HCT116 (cell line): ENCODE data around the gene PCAT6. TPM values are rescaled to one million over a fixed set of nuclear protein-coding genes. Genes with fewer than 3 reads are reported as not detected.
A peak's percentile ranks its signal among the peaks of the same experiment; 100 is the strongest.

Experiments
- ATAC-seq: fragments of 200-7000 bp; cut with Tn5 transposase; 2 replicates; pipeline ENCODE4 v1.9.1; 2020; ENCODE audit warnings: mild to moderate bottlenecking, moderate library complexity
- BruUV-seq: library from RNA; stranded (reverse); fragments of 400-500 nt; replicated peaks from 2 replicates; lab custom pipeline; 2021; lab: Mats Ljungman, UMichigan
- CTCF ChIA-PET: fragments of 300-600 bp; sonication (Branson Sonifier 250); formaldehyde crosslinking; loops from one replicate; lab custom pipeline; 2021; ENCODE audit warnings: antibody characterized with exemption; lab: Charles Lee
- POLR2A ChIA-PET: fragments of 300-600, 350-600 bp; sonication (Branson Sonifier 250); formaldehyde crosslinking; loops from one replicate; lab custom pipeline; 2021; ENCODE audit warnings: antibody characterized with exemption; lab: Charles Lee
- RAD21 ChIA-PET, 2 experiments: fragments of 300-600 bp; sonication (Branson Sonifier 250); formaldehyde crosslinking; loops; one replicate each; lab custom pipeline; 2023; ENCODE audit warnings: low total read pairs in 2 of 2; ENCODE audit not compliant: uncharacterized antibody in 2 of 2, unreplicated experiment in 2 of 2, low non-redundant PET in 1 of 2; lab: Charles Lee
- DNase-seq: peaks from one replicate; pipeline ENCODE4 v3.0.0-alpha.2; 2010; ENCODE audit warnings: low read depth, low spot score
- H2AFZ ChIP-seq: fragments of 200-600 bp; shearing (Covaris generic), sonication (generic); 2 replicates; pipeline ENCODE4 v1.6.1; 2017; ENCODE audit warnings: low read depth, mixed run types, mixed read lengths, antibody characterized with exemption, low read length; ENCODE audit not compliant: poor library complexity, severe bottlenecking
- H3K27ac ChIP-seq: 2 replicates; pipeline ENCODE4 v1.5.1; 2012; ENCODE audit warnings: low read depth, low read length
- H3K27me3 ChIP-seq: fragments of 200-600 bp; sonication (generic); 2 replicates; pipeline ENCODE4 v1.6.1; 2016; ENCODE audit warnings: mixed run types, low read length, mixed read lengths; ENCODE audit not compliant: insufficient read depth
- H3K36me3 ChIP-seq, 2 experiments: fragments of 200-500 bp in 1 of 2; fragments of 200-600 bp in 1 of 2; sonication (Bioruptor generic) in 1 of 2; sonication (generic) in 1 of 2; 2 replicates each; pipeline versions ENCODE4 v1.5.1 to v1.6.1; 2014 to 2016; ENCODE audit warnings: low read length in 2 of 2, inconsistent platforms in 1 of 2, mixed read lengths in 1 of 2, mixed run types in 1 of 2; ENCODE audit not compliant: insufficient read depth in 2 of 2, control insufficient read depth in 1 of 2
- H3K4me1 ChIP-seq, 2 experiments: fragments of 200-600 bp in 1 of 2; sonication (generic) in 1 of 2; 2 replicates each; pipeline versions ENCODE4 v1.5.1 to v1.6.1; 2012 to 2017; ENCODE audit warnings: low read length in 2 of 2, inconsistent platforms in 1 of 2, mild to moderate bottlenecking in 1 of 2, mixed read lengths in 1 of 2, mixed run types in 1 of 2, moderate library complexity in 1 of 2; ENCODE audit not compliant: insufficient read depth in 2 of 2, control insufficient read depth in 1 of 2
- H3K4me2 ChIP-seq: fragments of 200-600 bp; sonication (generic); 2 replicates; pipeline ENCODE4 v1.6.1; 2017; ENCODE audit warnings: mixed run types, low read length, mixed read lengths
- H3K4me3 ChIP-seq, 2 experiments: fragments of 200-600 bp in 1 of 2; sonication (generic) in 1 of 2; replicated peaks in 1 of 2; 2 replicates each; pipeline ENCODE4 v1.5.1; 2011 to 2016; ENCODE audit warnings: low read length in 2 of 2, control low read depth in 1 of 2, low read depth in 1 of 2, mild to moderate bottlenecking in 1 of 2, mixed read lengths in 1 of 2, mixed run types in 1 of 2
- H3K79me2 ChIP-seq: fragments of 200-600 bp; sonication (generic); 2 replicates; pipeline ENCODE4 v1.6.1; 2017; ENCODE audit warnings: mild to moderate bottlenecking, mixed run types, low read length, moderate library complexity, mixed read lengths; ENCODE audit not compliant: insufficient read depth
- H3K9ac ChIP-seq: fragments of 200-600 bp; sonication (generic); 2 replicates; pipeline ENCODE4 v1.6.1; 2016; ENCODE audit warnings: low read length, mixed read lengths
- H3K9me2 ChIP-seq: fragments of 200-600 bp; sonication (generic), shearing (Covaris generic); 2 replicates; pipeline ENCODE4 v1.6.1; 2017; ENCODE audit warnings: mixed run types, mild to moderate bottlenecking, moderate library complexity; ENCODE audit not compliant: insufficient read depth
- H3K9me3 ChIP-seq, 2 experiments: fragments of 200-500 bp in 1 of 2; fragments of 200-600 bp in 1 of 2; sonication (Bioruptor generic) in 1 of 2; sonication (generic) in 1 of 2; 2 replicates each; pipeline ENCODE4 v1.6.1; 2014 to 2017; ENCODE audit warnings: low read length in 2 of 2, mixed read lengths in 2 of 2, inconsistent platforms in 1 of 2, low read depth in 1 of 2, mild to moderate bottlenecking in 1 of 2, mixed run types in 1 of 2, moderate library complexity in 1 of 2; ENCODE audit not compliant: control insufficient read depth in 1 of 2, insufficient read depth in 1 of 2
- H4K20me1 ChIP-seq: fragments of 200-600 bp; sonication (generic), shearing (Covaris generic); 2 replicates; pipeline ENCODE4 v1.6.1; 2017; ENCODE audit warnings: mixed run types, mild to moderate bottlenecking, moderate library complexity; ENCODE audit not compliant: insufficient read depth
- CEBPB ChIP-seq: IDR thresholded peaks from 2 replicates; pipeline ENCODE4 v1.6.1; 2012; ENCODE audit warnings: low read depth
- EGR1 ChIP-seq: IDR thresholded peaks from 2 replicates; pipeline ENCODE4 v1.6.1; 2012; ENCODE audit warnings: low read depth
- ELF1 ChIP-seq: IDR thresholded peaks from 2 replicates; pipeline ENCODE4 v1.6.1; 2012; ENCODE audit warnings: low read depth, borderline replicate concordance
- EZH2phosphoT487 ChIP-seq: fragments of 200-600 bp; IDR thresholded peaks from 2 replicates; pipeline ENCODE4 v1.6.1; 2018; ENCODE audit warnings: antibody characterized with exemption, borderline replicate concordance
- FOSL1 ChIP-seq: IDR thresholded peaks from 2 replicates; pipeline ENCODE4 v1.6.1; 2012; ENCODE audit warnings: low read depth
- JUND ChIP-seq: IDR thresholded peaks from 2 replicates; pipeline ENCODE4 v1.6.1; 2012
- RAD21 ChIP-seq: IDR thresholded peaks from 2 replicates; pipeline ENCODE4 v1.6.1; 2012; ENCODE audit warnings: low read depth, mild to moderate bottlenecking
- SIN3A ChIP-seq: IDR thresholded peaks from 2 replicates; pipeline ENCODE4 v1.6.1; 2012; ENCODE audit warnings: low read depth
- SP1 ChIP-seq: IDR thresholded peaks from 2 replicates; pipeline ENCODE4 v1.6.1; 2012; ENCODE audit warnings: low read depth
- SRF ChIP-seq: IDR thresholded peaks from 2 replicates; pipeline ENCODE4 v1.6.1; 2012; ENCODE audit warnings: low read depth
- TCF7L2 ChIP-seq: IDR thresholded peaks from 2 replicates; pipeline ENCODE4 v1.7.0; 2011; ENCODE audit warnings: borderline replicate concordance, inconsistent platforms; ENCODE audit not compliant: insufficient read depth, insufficient read length; ENCODE audit errors: extremely low read depth
- ZFX ChIP-seq: fragments of 450-650 bp; IDR thresholded peaks from 2 replicates; pipeline ENCODE4 v1.6.1; 2017
- ZNF274 ChIP-seq: fragments of 200-500 bp; sonication (Bioruptor generic); IDR thresholded peaks from 2 replicates; pipeline ENCODE4 v1.6.1; 2014; ENCODE audit warnings: mild to moderate bottlenecking, low read depth, low read length, inconsistent platforms
- intact Hi-C: fragments of 100-400 bp; cut with micrococcal nuclease; formaldehyde crosslinking; loops from 2 replicates; pipeline ENCODE4 v1.10.0; 2022
- total RNA-seq: library from RNA; stranded (reverse); gene quantifications from one replicate; pipeline ENCODE4 v1.2.1, GENCODE V29; 2021; ENCODE audit not compliant: unreplicated experiment
- TF ChIP-seq, protein P1 (sequence below): IDR thresholded peaks from 2 replicates; pipeline ENCODE4 v1.6.1; 2012; ENCODE audit warnings: low read depth
- TF ChIP-seq, protein P2 (sequence below): IDR thresholded peaks from 2 replicates; pipeline ENCODE4 v1.6.1; 2012

PCAT6 gene
- total RNA-seq, 1 experiment from 2014 or later, result 1.9 TPM

DNA sequence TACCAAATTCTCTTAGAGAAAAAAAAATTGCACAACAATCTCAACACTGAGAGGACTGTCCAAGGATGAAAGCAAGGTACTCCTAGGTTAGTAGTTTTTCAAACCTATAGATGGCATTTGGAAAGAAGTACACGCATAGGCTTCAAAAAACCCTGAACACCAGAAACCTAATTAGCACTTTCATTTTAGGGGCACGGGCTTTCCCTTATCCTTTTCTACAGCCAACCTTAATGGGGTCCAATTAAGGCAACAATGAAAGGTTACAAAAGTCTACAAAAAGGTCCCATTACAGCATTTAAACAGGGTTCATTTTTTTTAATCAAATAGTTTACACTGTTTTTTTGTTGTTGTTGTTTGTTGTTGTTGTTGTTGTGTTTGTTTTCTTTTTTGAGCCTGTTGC is 8.7 kb upstream of the PCAT6 start (continued):
- TF ChIP-seq, protein P1, sequence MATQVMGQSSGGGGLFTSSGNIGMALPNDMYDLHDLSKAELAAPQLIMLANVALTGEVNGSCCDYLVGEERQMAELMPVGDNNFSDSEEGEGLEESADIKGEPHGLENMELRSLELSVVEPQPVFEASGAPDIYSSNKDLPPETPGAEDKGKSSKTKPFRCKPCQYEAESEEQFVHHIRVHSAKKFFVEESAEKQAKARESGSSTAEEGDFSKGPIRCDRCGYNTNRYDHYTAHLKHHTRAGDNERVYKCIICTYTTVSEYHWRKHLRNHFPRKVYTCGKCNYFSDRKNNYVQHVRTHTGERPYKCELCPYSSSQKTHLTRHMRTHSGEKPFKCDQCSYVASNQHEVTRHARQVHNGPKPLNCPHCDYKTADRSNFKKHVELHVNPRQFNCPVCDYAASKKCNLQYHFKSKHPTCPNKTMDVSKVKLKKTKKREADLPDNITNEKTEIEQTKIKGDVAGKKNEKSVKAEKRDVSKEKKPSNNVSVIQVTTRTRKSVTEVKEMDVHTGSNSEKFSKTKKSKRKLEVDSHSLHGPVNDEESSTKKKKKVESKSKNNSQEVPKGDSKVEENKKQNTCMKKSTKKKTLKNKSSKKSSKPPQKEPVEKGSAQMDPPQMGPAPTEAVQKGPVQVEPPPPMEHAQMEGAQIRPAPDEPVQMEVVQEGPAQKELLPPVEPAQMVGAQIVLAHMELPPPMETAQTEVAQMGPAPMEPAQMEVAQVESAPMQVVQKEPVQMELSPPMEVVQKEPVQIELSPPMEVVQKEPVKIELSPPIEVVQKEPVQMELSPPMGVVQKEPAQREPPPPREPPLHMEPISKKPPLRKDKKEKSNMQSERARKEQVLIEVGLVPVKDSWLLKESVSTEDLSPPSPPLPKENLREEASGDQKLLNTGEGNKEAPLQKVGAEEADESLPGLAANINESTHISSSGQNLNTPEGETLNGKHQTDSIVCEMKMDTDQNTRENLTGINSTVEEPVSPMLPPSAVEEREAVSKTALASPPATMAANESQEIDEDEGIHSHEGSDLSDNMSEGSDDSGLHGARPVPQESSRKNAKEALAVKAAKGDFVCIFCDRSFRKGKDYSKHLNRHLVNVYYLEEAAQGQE, result no peak
- TF ChIP-seq, all 23 proteins: peak for 0

DNA sequence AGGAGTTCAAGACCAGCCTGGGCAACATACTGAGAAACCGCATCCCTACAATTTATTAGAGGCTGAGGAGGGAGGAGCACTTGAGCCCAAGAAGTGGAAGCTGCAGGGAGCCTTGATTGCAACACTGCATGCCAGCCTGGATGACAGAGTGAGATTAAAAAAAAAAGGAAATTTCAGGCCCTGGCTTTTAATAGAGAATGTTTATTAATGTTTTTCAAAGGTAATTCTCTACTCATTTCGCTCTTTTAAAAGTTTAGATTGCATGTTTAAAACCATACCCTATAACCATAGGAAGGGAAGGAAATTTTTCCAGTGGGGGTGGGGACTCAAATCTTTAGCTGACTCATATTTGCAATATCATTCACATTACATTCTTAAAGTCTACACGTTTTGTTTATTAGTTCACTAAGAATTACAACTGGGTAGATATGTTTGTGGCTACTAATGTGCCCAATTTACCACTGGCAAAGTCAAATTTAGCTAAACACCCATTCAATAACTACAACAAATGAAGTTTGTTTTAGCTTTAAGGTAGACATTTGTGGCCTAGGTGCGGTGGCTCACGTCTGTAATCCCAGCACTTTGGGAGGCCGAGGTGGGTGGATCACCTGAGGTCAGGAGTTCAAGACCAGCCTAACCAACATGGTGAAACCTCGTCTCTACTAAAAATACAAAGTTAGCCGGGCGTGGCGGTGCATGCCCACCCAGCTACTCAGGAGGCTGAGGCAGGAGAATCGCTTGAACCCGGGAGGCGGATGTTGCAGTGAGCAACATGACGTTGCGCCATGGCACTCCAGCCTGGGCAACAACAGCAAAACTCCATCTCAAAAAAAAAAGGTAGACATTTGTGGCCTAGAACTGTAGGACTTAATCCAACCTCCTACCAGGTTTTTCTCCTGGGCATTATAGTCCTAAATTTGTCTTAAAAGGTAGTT is 7.5 kb upstream of the PCAT6 start:
- no peaks in the 10 kb centered on the region for H4K20me1 ChIP-seq
- DNase-seq, result peak; percentile 46
- peak overlapping the region; percentile 20 to 34 for H3K4me3 ChIP-seq

More for the DNA sequence above, 7.5 kb upstream of the PCAT6 start:
- Histone ChIP-seq H3K27me3 (no peaks in the 10 kb centered on the region), H3K27ac (peak overlapping the region; percentile 80), H3K9me2 (no peaks in the 10 kb centered on the region), H2AFZ (peak overlapping the region; percentile 19), H3K79me2 (peaks cover 40% of the 10 kb centered on the region), H3K4me1 (peaks cover 28 to 53% of the 10 kb centered on the region in 2 experiments), H3K4me2 (peak overlapping the region; percentile 71), H3K9ac (peak overlapping the region; percentile 46), H3K9me3 (no peaks in the 10 kb centered on the region), H3K36me3 (no peaks in the 10 kb centered on the region)
- ATAC-seq, result peak; percentile 82
- no TSS peak for BruUV-seq
- TF ChIP-seq, protein P2, sequence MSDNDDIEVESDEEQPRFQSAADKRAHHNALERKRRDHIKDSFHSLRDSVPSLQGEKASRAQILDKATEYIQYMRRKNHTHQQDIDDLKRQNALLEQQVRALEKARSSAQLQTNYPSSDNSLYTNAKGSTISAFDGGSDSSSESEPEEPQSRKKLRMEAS, result no peak
- TF ChIP-seq SP1 (peak; percentile 49; the same call in 1 of the 2 replicates), ELF1 (no peak), RAD21 (0 out of 2 replicates have a peak, but pooled peaks have one; percentile 1), ZFX (no peak), CEBPB (peak; percentile 98), TCF7L2 (no peak), FOSL1 (peak; percentile 67), ZNF274 (no peak), SIN3A (0 out of 2 replicates have a peak, but pooled peaks have one; percentile 4), EGR1 (peak; percentile 48), JUND (peak; percentile 33; the same call in 1 of the 2 replicates), EZH2phosphoT487 (no peak), SRF (0 out of 2 replicates have a peak, but pooled peaks have one; percentile 9)
- ChIA-PET POLR2A (no interaction called here), CTCF (no interaction called here), RAD21 (no interaction called here)
- intact Hi-C loops, result no loop called here
